ENCODE data around the gene SERPINB13.

SERPINB13 gene

GRCh38 chr18:63588909-63589308 is 1.8 kb downstream of the SERPINB13 start:
- H3K27ac ChIP-seq, result no peak overlapping the region
- TF ChIP-seq ZFX (IDR thresholded peaks at IDR 0.05), result no peak
- TF ChIP-seq CTCF (conservative IDR thresholded peaks at IDR 0.05), result no peak

GRCh38 chr18:63590373-63590772 is 3.2 kb downstream of the SERPINB13 start:
- TF ChIP-seq CTCF (conservative IDR thresholded peaks at IDR 0.05), result no peak
- no peak for TF ChIP-seq ZFX (IDR thresholded peaks at IDR 0.05)
- no peak overlapping the region for H3K27ac ChIP-seq

DNA sequence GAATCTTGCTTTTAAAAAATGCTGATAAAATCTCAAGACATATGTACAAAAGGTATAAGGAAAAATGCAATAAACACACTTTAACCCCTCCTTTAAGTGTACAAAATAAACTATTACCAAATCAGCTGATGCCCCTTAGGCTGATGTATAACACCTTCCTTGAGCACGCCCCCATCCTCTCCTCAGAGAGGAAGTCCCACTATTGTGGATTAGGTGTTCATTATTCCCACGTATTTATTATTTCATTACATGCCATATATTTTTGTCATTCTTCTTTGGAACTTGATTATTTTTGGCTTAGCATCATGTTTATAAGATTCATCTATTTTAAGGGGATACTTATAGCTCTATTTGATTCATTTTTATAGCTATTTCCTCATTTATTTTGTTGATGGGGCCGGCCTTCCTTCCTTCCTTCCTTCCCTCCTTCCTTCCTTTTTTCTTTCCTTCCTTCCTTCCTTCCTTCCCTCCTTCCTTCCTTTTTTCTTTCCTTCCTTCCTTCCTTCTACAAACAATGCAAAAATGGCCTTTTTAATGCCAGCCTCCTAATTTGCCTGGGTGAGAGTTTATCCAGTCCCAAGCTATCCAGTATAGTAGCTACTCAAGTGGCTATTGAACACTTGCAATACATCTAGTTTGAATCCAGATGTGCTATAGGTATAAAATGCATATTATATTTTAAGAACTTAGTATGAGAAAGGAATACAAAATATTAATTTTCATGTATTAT is 4.0 kb downstream of the SERPINB13 start:
- no peak for TF ChIP-seq CTCF (conservative IDR thresholded peaks at IDR 0.05)
- no peak for TF ChIP-seq ZFX (IDR thresholded peaks at IDR 0.05)
- H3K27ac ChIP-seq, result no peak overlapping the region

DNA sequence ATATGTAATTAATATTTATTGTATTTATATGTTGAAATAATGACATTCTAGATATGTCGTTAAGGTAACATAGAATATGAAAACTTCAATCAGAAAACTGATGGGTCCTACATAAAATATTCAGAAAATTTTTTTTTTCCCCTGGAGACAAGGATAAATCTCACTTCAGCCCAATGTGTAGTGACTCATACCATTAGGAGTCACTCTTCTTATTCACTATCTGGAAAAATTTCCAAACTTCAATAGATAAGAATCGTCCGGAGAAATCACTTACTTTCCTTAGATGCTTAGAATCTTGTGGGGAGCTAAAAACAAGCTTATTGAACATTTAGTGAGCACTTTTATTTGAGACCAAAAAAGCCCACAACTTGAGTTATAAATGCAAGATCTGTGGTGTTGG is 4.6 kb downstream of the SERPINB13 start:
- TF ChIP-seq ZFX (IDR thresholded peaks at IDR 0.05), result no peak
- TF ChIP-seq CTCF (conservative IDR thresholded peaks at IDR 0.05), result no peak
- no peak overlapping the region for H3K27ac ChIP-seq

DNA sequence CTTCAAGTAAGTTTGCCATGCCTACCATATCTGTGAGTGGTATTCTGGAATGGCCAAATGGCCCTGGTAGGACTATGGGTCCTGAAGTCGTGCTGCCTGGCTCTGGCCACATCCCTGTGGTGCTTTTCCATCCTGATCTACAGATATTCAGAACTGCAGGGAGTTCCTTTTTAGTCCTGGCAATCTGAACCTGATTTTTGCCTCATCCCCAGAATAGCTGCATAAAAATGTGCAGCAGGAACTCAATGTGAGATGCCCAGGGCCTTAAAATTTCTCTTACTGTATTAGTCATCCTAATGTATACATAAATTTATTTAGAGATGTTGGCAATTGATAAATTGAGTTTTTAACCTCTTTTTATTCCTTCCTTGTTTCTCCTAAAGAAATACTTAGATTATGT is 5.3 kb downstream of the SERPINB13 start:
- TF ChIP-seq ZFX (IDR thresholded peaks at IDR 0.05) (no peak), CTCF (conservative IDR thresholded peaks at IDR 0.05) (no peak)
- H3K27ac ChIP-seq, result no peak overlapping the region

DNA sequence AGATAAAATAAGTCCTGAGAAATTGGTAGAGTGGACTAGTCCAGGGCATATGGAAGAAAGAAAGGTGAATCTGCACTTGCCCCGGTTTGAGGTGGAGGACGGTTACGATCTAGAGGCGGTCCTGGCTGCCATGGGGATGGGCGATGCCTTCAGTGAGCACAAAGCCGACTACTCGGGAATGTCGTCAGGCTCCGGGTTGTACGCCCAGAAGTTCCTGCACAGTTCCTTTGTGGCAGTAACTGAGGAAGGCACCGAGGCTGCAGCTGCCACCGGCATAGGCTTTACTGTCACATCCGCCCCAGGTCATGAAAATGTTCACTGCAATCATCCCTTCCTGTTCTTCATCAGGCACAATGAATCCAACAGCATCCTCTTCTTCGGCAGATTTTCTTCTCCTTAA is 9.8 kb downstream of the SERPINB13 start:
- no peak overlapping the region for H3K27ac ChIP-seq
- TF ChIP-seq ZFX (IDR thresholded peaks at IDR 0.05), result no peak
- TF ChIP-seq CTCF (conservative IDR thresholded peaks at IDR 0.05), result no peak

- H3K27ac ChIP-seq, result no peak overlapping the region
- no peak for TF ChIP-seq CTCF (conservative IDR thresholded peaks at IDR 0.05)
- TF ChIP-seq ZFX (IDR thresholded peaks at IDR 0.05), result no peak
Measured at GRCh38 chr18:63603355-63603754, 16.2 kb downstream of the SERPINB13 start.
